Left ventricle myocardium inferior (tissue), 1 donor: ENCODE data around the gene ABCF1. TPM values are rescaled to one million over a fixed set of nuclear protein-coding genes. Genes with fewer than 3 reads are reported as not detected.
A peak's percentile ranks its signal among the peaks of the same experiment; 100 is the strongest.

Experiments used
- DNase-seq: peaks from one replicate; pipeline ENCODE4 v3.0.0-alpha.2; 2020
- H3K27ac ChIP-seq: fragments of 200-600 bp; replicated peaks from 2 replicates; pipeline ENCODE4 v1.8.0; 2021
- H3K27me3 ChIP-seq: fragments of 200-600 bp; 2 replicates; pipeline ENCODE4 v1.8.0; 2021; ENCODE audit warnings: low read depth
- H3K36me3 ChIP-seq: fragments of 200-600 bp; 2 replicates; pipeline ENCODE4 v1.8.0; 2021
- H3K4me1 ChIP-seq: fragments of 200-600 bp; 2 replicates; pipeline ENCODE4 v1.8.0; 2021
- H3K4me3 ChIP-seq: fragments of 200-600 bp; 2 replicates; pipeline ENCODE4 v1.8.0; 2021; ENCODE audit warnings: mild to moderate bottlenecking, moderate library complexity
- H3K9me3 ChIP-seq: fragments of 200-600 bp; replicated peaks from 2 replicates; pipeline ENCODE4 v1.8.0; 2021
- CTCF ChIP-seq: fragments of 200-600 bp; IDR thresholded peaks from 2 replicates; pipeline ENCODE4 v1.8.0; 2021; ENCODE audit warnings: antibody characterized with exemption, mild to moderate bottlenecking, borderline replicate concordance
- intact Hi-C: fragments of 100-400 bp; cut with micrococcal nuclease; formaldehyde crosslinking; loops from one replicate; pipeline ENCODE4 v1.11.0; 2022
- total RNA-seq: library from RNA; stranded (reverse); fragmentation: NEBNext Ultra II Directional; extraction: Animal tissue kit (Norgen Biotek cat#: 25700); gene quantifications from one replicate; pipeline ENCODE4 v1.2.1, GENCODE V29; 2021
- donor health status: DM: no; HTN: yes; CAD: no; lungs with severe emphysema.

The ABCF1 gene
- total RNA-seq, 1 donor from 2014 or later, result 38.8 TPM

DNA sequence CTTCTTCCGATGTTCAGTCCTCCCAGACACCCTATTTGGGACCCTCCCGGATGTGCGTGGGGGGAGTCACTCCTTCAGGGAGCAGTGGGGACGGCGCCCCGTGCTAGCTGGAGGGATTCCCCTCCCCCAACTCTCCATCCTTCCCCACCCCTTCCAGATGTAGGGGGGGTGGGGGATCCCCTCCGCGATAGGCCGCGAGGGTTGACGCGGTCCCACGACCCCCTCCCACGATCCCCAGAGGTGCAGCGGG lies 15.5 kb upstream of the ABCF1 start:
- peak overlapping the region; percentile 98 for H3K27ac ChIP-seq
- peak overlapping the region; percentile 90 for H3K4me3 ChIP-seq
- peaks cover 50% of the 10 kb centered on the region for H3K4me1 ChIP-seq
- no peaks in the 10 kb centered on the region for H3K27me3 ChIP-seq
- no peak for DNase-seq
- no peaks in the 10 kb centered on the region for H3K9me3 ChIP-seq
- TF ChIP-seq CTCF, result no peak
- peaks cover 35% of the 10 kb centered on the region for H3K36me3 ChIP-seq
- intact Hi-C loops, result no loop called here

GRCh38 chr6:30556066-30556905 lies 15.0 kb upstream of the ABCF1 start, which contains the start of gene GNL1:
Gene GNL1 (minus strand): TSS chr6:30556489. CDS start chr6:30556203, 286 bp downstream.
- Histone ChIP-seq H3K27me3 (no peaks in the 10 kb centered on the region), H3K4me3 (peak within 1 kb of the TSS; percentile 90), H3K9me3 (no peaks in the 10 kb centered on the region), H3K36me3 (peaks cover 30% of the 10 kb centered on the region), H3K4me1 (peaks cover 50% of the 10 kb centered on the region), H3K27ac (peak within 1 kb of the TSS; percentile 98)
- peak; percentile 92 for DNase-seq
- intact Hi-C loops, result no loop called here
- peak; percentile 15 for TF ChIP-seq CTCF

DNA sequence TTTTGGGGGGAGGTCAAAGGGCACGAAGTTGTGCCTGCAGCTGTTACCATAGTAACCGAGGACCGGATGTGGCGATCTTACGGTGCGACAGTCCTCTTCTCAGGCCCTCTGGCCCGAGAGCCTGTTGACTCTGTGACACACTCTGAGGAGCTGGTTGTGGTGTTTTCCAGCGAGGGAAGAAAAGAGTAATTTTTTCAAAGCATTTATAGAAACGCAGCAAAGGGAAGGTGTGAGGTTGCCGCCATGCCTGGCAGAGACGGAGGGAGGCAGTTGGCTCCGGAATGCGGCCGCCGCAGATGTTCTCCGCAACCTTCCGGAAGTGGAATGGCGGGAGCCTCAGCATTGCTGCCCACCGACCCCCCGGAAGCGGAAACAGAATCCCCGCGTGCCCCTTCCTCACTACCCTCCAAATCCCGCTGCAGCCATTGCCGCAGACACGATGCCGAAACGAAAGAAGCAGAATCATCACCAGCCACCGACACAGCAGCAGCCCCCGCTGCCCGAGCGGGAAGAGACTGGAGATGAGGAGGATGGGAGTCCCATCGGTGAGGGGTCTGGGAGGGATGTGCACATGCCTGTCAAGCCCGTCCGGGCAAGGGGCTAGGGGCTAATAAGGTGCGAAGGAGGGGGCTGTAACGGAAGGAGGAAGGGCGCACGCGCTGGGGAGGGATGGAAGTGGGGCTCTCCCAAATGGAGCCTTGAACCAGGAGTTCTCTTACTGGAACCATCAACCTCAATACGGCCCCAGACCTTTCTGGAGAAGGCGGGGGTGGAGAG lies 14.1 kb upstream of the ABCF1 start, which contains the start of gene PRR3:
Gene PRR3 (plus strand): TSS at position 390 of the 777 bp plus-strand sequence. CDS start 50 bp downstream, at position 440.
- Histone ChIP-seq H3K27me3 (no peaks in the 10 kb centered on the region), H3K27ac (peak within 1 kb of the TSS; percentile 98), H3K4me3 (peak within 1 kb of the TSS; percentile 90), H3K36me3 (peaks cover 27% of the 10 kb centered on the region), H3K4me1 (peaks cover 50% of the 10 kb centered on the region), H3K9me3 (no peaks in the 10 kb centered on the region)
- TF ChIP-seq CTCF, result no peak
- DNase-seq, result peak; percentile 88
- intact Hi-C loops, result no loop called here

DNA sequence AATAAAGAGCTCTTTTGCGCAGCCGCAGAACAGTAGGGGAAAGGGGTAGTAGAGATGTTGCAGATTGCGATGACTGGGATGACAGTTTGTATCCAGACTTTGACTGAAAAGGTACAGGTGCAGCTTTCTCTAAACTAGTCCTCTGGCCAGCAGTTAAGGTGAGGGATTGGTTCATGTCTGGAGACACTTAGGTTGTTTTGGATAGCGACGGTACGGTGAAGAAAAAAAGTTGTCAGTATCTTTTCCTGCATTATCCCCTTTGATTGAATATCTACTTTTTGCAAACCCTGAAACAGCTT lies 13.6 kb upstream of the ABCF1 start:
- Histone ChIP-seq H3K9me3 (no peaks in the 10 kb centered on the region), H3K27me3 (no peaks in the 10 kb centered on the region), H3K36me3 (peaks cover 27% of the 10 kb centered on the region), H3K4me3 (peak overlapping the region; percentile 90), H3K4me1 (peaks cover 50% of the 10 kb centered on the region), H3K27ac (peak overlapping the region; percentile 98)
- no peak for TF ChIP-seq CTCF
- intact Hi-C loops, result no loop called here
- no peak for DNase-seq

- intact Hi-C loops, result no loop called here
- no peak for DNase-seq
Observed at GRCh38 chr6:30560930-30561329, 10.3 kb upstream of the ABCF1 start.

More at GRCh38 chr6:30560930-30561329, 10.3 kb upstream of the ABCF1 start:
- Histone ChIP-seq H3K4me3 (no peak overlapping the region), H3K4me1 (peaks cover 33% of the 10 kb centered on the region), H3K27ac (no peak overlapping the region), H3K27me3 (no peaks in the 10 kb centered on the region), H3K36me3 (peaks cover 19% of the 10 kb centered on the region), H3K9me3 (no peaks in the 10 kb centered on the region)
- no peak for TF ChIP-seq CTCF
